Measurements from ENCODE around the gene YARS2.

Gene YARS2

GRCh38 chr12:32777159-32777558 is 21.5 kb upstream of the YARS2 start:
- Histone ChIP-seq H3K9me3 (ENCODE audit: control insufficient read depth, low read length) (no peaks in the 10 kb centered on the region), H3K4me1 (ENCODE audit: control insufficient read depth, insufficient read depth, low read length) (peaks cover 18% of the 10 kb centered on the region), H3K9ac (ENCODE audit: low read length) (no peak overlapping the region), H3K36me3 (ENCODE audit: control insufficient read depth, insufficient read depth, low read length, severe bottlenecking) (no peaks in the 10 kb centered on the region), H3K4me3 (ENCODE audit: low read length) (no peak overlapping the region), H3K27me3 (replicated peaks; ENCODE audit: control insufficient read depth, insufficient read depth, low read length) (no peaks in the 10 kb centered on the region)
- no peak for DNase-seq (ENCODE audit: low read depth)

- Histone ChIP-seq H3K4me3 (ENCODE audit: low read length) (no peak overlapping the region), H3K27me3 (replicated peaks; ENCODE audit: control insufficient read depth, insufficient read depth, low read length) (no peaks in the 10 kb centered on the region), H3K36me3 (ENCODE audit: control insufficient read depth, insufficient read depth, low read length, severe bottlenecking) (no peaks in the 10 kb centered on the region), H3K4me1 (ENCODE audit: control insufficient read depth, insufficient read depth, low read length) (peaks cover 18% of the 10 kb centered on the region), H3K9me3 (ENCODE audit: control insufficient read depth, low read length) (no peaks in the 10 kb centered on the region), H3K9ac (ENCODE audit: low read length) (no peak overlapping the region)
- no peak for DNase-seq (ENCODE audit: low read depth)
These were observed 20.6 kb upstream of the YARS2 start for GRCh38 chr12:32776258-32776657.

GRCh38 chr12:32773691-32774090 is 18.0 kb upstream of the YARS2 start:
- peaks cover 10% of the 10 kb centered on the region for H3K27me3 ChIP-seq (replicated peaks; ENCODE audit: control insufficient read depth, insufficient read depth, low read length)
- no peak overlapping the region for H3K9ac ChIP-seq (ENCODE audit: low read length)
- no peak overlapping the region for H3K4me3 ChIP-seq (ENCODE audit: low read length)
- no peaks in the 10 kb centered on the region for H3K9me3 ChIP-seq (ENCODE audit: control insufficient read depth, low read length)
- H3K36me3 ChIP-seq (ENCODE audit: control insufficient read depth, insufficient read depth, low read length, severe bottlenecking) = no peaks in the 10 kb centered on the region
- DNase-seq (ENCODE audit: low read depth) = no peak
- no peaks in the 10 kb centered on the region for H3K4me1 ChIP-seq (ENCODE audit: control insufficient read depth, insufficient read depth, low read length)

GRCh38 chr12:32770141-32770540 is 14.4 kb upstream of the YARS2 start:
- no peaks in the 10 kb centered on the region for H3K36me3 ChIP-seq (ENCODE audit: control insufficient read depth, insufficient read depth, low read length, severe bottlenecking)
- no peaks in the 10 kb centered on the region for H3K9me3 ChIP-seq (ENCODE audit: control insufficient read depth, low read length)
- no peak overlapping the region for H3K9ac ChIP-seq (ENCODE audit: low read length)
- H3K27me3 ChIP-seq (replicated peaks; ENCODE audit: control insufficient read depth, insufficient read depth, low read length) = peaks cover 10% of the 10 kb centered on the region
- H3K4me3 ChIP-seq (ENCODE audit: low read length) = no peak overlapping the region
- DNase-seq (ENCODE audit: low read depth) = no peak
- no peaks in the 10 kb centered on the region for H3K4me1 ChIP-seq (ENCODE audit: control insufficient read depth, insufficient read depth, low read length)

- Histone ChIP-seq H3K9ac (ENCODE audit: low read length) (no peak overlapping the region), H3K4me3 (ENCODE audit: low read length) (no peak overlapping the region), H3K27me3 (replicated peaks; ENCODE audit: control insufficient read depth, insufficient read depth, low read length) (peaks cover 10% of the 10 kb centered on the region), H3K9me3 (ENCODE audit: control insufficient read depth, low read length) (no peaks in the 10 kb centered on the region), H3K36me3 (ENCODE audit: control insufficient read depth, insufficient read depth, low read length, severe bottlenecking) (no peaks in the 10 kb centered on the region), H3K4me1 (ENCODE audit: control insufficient read depth, insufficient read depth, low read length) (no peaks in the 10 kb centered on the region)
- no peak for DNase-seq (ENCODE audit: low read depth)
These were observed 12.8 kb upstream of the YARS2 start for GRCh38 chr12:32768518-32768917.

GRCh38 chr12:32765906-32766305 is 10.2 kb upstream of the YARS2 start:
- Histone ChIP-seq H3K36me3 (ENCODE audit: control insufficient read depth, insufficient read depth, low read length, severe bottlenecking) (no peaks in the 10 kb centered on the region), H3K4me1 (ENCODE audit: control insufficient read depth, insufficient read depth, low read length) (no peaks in the 10 kb centered on the region), H3K27me3 (replicated peaks; ENCODE audit: control insufficient read depth, insufficient read depth, low read length) (peaks cover 14% of the 10 kb centered on the region), H3K9me3 (ENCODE audit: control insufficient read depth, low read length) (no peaks in the 10 kb centered on the region), H3K4me3 (ENCODE audit: low read length) (no peak overlapping the region), H3K9ac (ENCODE audit: low read length) (no peak overlapping the region)
- peak; percentile 2 for DNase-seq (ENCODE audit: low read depth)

- Histone ChIP-seq H3K4me1 (ENCODE audit: control insufficient read depth, insufficient read depth, low read length) (peaks cover 3% of the 10 kb centered on the region), H3K9ac (ENCODE audit: low read length) (no peak overlapping the region), H3K27me3 (replicated peaks; ENCODE audit: control insufficient read depth, insufficient read depth, low read length) (peaks cover 4% of the 10 kb centered on the region), H3K9me3 (ENCODE audit: control insufficient read depth, low read length) (no peaks in the 10 kb centered on the region), H3K36me3 (ENCODE audit: control insufficient read depth, insufficient read depth, low read length, severe bottlenecking) (no peaks in the 10 kb centered on the region), H3K4me3 (ENCODE audit: low read length) (no peak overlapping the region)
- DNase-seq (ENCODE audit: low read depth) = no peak
These were observed 6.0 kb upstream of the YARS2 start for GRCh38 chr12:32761716-32762115.

GRCh38 chr12:32757157-32757556 is 1.5 kb upstream of the YARS2 start:
- Histone ChIP-seq H3K9me3 (ENCODE audit: control insufficient read depth, low read length) (no peaks in the 10 kb centered on the region), H3K4me1 (ENCODE audit: control insufficient read depth, insufficient read depth, low read length) (peaks cover 25% of the 10 kb centered on the region), H3K36me3 (ENCODE audit: control insufficient read depth, insufficient read depth, low read length, severe bottlenecking) (peaks cover 15% of the 10 kb centered on the region), H3K27me3 (replicated peaks; ENCODE audit: control insufficient read depth, insufficient read depth, low read length) (peaks cover 1% of the 10 kb centered on the region), H3K4me3 (ENCODE audit: low read length) (no peak overlapping the region), H3K9ac (ENCODE audit: low read length) (peak overlapping the region; percentile 98)
- no peak for DNase-seq (ENCODE audit: low read depth)

- H3K4me3 ChIP-seq (ENCODE audit: low read length) = peak overlapping the region; percentile 98
- H3K9ac ChIP-seq (ENCODE audit: low read length) = peak overlapping the region; percentile 98
- H3K9me3 ChIP-seq (ENCODE audit: control insufficient read depth, low read length) = no peaks in the 10 kb centered on the region
- H3K4me1 ChIP-seq (ENCODE audit: control insufficient read depth, insufficient read depth, low read length) = peaks cover 25% of the 10 kb centered on the region
- no peaks in the 10 kb centered on the region for H3K27me3 ChIP-seq (replicated peaks; ENCODE audit: control insufficient read depth, insufficient read depth, low read length)
- H3K36me3 ChIP-seq (ENCODE audit: control insufficient read depth, insufficient read depth, low read length, severe bottlenecking) = peaks cover 21% of the 10 kb centered on the region
- peak; percentile 3 for DNase-seq (ENCODE audit: low read depth)
These were observed 874 bp upstream of the YARS2 start for GRCh38 chr12:32756476-32757066.

GRCh38 chr12:32755051-32755653 is 545 bp downstream of the YARS2 start:
- H3K27me3 ChIP-seq (replicated peaks; ENCODE audit: control insufficient read depth, insufficient read depth, low read length) = no peaks in the 10 kb centered on the region
- peaks cover 24% of the 10 kb centered on the region for H3K4me1 ChIP-seq (ENCODE audit: control insufficient read depth, insufficient read depth, low read length)
- peaks cover 35% of the 10 kb centered on the region for H3K36me3 ChIP-seq (ENCODE audit: control insufficient read depth, insufficient read depth, low read length, severe bottlenecking)
- DNase-seq (ENCODE audit: low read depth) = peak; percentile 89
- H3K9ac ChIP-seq (ENCODE audit: low read length) = peak overlapping the region; percentile 98
- H3K9me3 ChIP-seq (ENCODE audit: control insufficient read depth, low read length) = no peaks in the 10 kb centered on the region
- peak overlapping the region; percentile 98 for H3K4me3 ChIP-seq (ENCODE audit: low read length)

GRCh38 chr12:32754111-32754510 is 1.6 kb downstream of the YARS2 start:
- Histone ChIP-seq H3K4me1 (ENCODE audit: control insufficient read depth, insufficient read depth, low read length) (peaks cover 22% of the 10 kb centered on the region), H3K4me3 (ENCODE audit: low read length) (peak overlapping the region; percentile 98), H3K9me3 (ENCODE audit: control insufficient read depth, low read length) (no peaks in the 10 kb centered on the region), H3K9ac (ENCODE audit: low read length) (peak overlapping the region; percentile 98), H3K36me3 (ENCODE audit: control insufficient read depth, insufficient read depth, low read length, severe bottlenecking) (peaks cover 46% of the 10 kb centered on the region), H3K27me3 (replicated peaks; ENCODE audit: control insufficient read depth, insufficient read depth, low read length) (no peaks in the 10 kb centered on the region)
- no peak for DNase-seq (ENCODE audit: low read depth)

- Histone ChIP-seq H3K4me1 (ENCODE audit: control insufficient read depth, insufficient read depth, low read length) (peaks cover 22% of the 10 kb centered on the region), H3K36me3 (ENCODE audit: control insufficient read depth, insufficient read depth, low read length, severe bottlenecking) (peaks cover 51% of the 10 kb centered on the region), H3K9me3 (ENCODE audit: control insufficient read depth, low read length) (no peaks in the 10 kb centered on the region), H3K4me3 (ENCODE audit: low read length) (peak overlapping the region; percentile 98), H3K27me3 (replicated peaks; ENCODE audit: control insufficient read depth, insufficient read depth, low read length) (no peaks in the 10 kb centered on the region), H3K9ac (ENCODE audit: low read length) (peak overlapping the region; percentile 98)
- no peak for DNase-seq (ENCODE audit: low read depth)
These were observed 2.1 kb downstream of the YARS2 start for GRCh38 chr12:32753605-32754004.

All from adipocyte (in vitro differentiated cells).